Measurements from ENCODE around the gene PHLPP1.

PHLPP1 gene

DNA sequence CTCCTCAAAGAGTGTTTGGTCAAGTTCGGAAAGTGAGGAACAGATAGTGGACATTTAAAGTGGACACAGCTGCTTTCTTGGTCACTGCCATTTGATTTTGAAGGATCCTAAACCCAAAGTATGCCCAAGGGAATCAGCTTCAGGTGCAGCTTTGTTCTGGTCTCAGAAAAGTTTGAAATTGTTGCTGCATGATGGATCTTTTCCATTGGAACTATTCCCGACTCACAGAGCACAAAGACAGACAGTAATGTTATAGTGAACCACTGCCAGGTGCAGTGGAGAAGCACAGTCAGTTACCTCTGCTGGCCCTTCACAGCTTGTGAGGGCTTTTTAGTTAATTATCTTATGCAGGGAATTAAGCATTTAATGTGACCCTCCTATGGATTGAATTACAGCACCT, 301.7 kb downstream of the PHLPP1 start:
- TF ChIP-seq, protein P1, sequence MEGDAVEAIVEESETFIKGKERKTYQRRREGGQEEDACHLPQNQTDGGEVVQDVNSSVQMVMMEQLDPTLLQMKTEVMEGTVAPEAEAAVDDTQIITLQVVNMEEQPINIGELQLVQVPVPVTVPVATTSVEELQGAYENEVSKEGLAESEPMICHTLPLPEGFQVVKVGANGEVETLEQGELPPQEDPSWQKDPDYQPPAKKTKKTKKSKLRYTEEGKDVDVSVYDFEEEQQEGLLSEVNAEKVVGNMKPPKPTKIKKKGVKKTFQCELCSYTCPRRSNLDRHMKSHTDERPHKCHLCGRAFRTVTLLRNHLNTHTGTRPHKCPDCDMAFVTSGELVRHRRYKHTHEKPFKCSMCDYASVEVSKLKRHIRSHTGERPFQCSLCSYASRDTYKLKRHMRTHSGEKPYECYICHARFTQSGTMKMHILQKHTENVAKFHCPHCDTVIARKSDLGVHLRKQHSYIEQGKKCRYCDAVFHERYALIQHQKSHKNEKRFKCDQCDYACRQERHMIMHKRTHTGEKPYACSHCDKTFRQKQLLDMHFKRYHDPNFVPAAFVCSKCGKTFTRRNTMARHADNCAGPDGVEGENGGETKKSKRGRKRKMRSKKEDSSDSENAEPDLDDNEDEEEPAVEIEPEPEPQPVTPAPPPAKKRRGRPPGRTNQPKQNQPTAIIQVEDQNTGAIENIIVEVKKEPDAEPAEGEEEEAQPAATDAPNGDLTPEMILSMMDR (IDR thresholded peaks at IDR 0.05) = no peak

DNA sequence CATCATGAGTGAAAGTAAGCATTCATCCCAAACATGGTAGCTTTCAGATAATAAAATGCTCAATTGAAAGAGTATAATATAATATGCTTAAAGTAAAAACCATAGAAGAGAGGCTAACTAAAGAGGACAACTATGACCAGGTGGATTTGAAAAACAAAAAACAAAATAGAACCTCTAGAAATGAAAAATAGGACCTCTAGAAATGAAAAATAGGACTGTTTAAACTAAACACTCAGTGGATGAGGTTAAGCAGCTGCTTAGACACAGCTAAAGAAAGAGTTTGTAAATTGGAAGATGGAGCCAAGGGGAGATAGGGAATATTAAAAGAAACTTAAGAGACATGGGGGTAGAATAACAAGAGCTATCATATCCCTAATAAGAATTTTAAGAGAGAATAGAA, 302.6 kb downstream of the PHLPP1 start:
- TF ChIP-seq, protein P1 (IDR thresholded peaks at IDR 0.05) = no peak

DNA sequence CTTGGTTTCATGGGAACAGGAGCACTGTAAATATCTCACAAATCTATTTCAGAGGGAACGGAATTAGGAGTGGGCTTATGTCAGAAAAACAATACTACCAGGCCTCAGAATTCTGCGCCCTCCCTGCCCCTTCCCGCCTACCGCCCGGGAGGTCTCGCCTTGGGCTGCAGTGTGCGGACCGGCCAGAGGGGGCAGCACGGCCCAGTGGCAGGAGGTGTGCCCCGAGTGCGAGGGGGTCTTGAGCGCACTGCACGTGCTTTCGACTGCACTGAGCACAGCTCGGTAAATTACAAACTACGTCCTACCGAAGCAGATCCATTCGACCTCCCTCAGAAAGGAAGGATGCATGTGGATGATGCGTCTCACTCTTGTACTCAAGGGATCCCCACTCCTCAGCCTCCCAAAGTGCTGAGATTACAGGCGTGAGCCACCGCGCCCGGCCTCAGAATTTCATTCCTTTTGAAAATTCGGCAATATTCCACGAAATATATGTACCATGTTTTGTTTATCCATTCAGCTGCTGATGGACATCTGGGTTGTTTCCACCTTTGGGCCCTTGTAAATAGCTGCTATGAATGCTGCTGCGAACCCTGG, 307.2 kb downstream of the PHLPP1 start:
- TF ChIP-seq, protein P1 (IDR thresholded peaks at IDR 0.05) = peak; percentile 54

DNA sequence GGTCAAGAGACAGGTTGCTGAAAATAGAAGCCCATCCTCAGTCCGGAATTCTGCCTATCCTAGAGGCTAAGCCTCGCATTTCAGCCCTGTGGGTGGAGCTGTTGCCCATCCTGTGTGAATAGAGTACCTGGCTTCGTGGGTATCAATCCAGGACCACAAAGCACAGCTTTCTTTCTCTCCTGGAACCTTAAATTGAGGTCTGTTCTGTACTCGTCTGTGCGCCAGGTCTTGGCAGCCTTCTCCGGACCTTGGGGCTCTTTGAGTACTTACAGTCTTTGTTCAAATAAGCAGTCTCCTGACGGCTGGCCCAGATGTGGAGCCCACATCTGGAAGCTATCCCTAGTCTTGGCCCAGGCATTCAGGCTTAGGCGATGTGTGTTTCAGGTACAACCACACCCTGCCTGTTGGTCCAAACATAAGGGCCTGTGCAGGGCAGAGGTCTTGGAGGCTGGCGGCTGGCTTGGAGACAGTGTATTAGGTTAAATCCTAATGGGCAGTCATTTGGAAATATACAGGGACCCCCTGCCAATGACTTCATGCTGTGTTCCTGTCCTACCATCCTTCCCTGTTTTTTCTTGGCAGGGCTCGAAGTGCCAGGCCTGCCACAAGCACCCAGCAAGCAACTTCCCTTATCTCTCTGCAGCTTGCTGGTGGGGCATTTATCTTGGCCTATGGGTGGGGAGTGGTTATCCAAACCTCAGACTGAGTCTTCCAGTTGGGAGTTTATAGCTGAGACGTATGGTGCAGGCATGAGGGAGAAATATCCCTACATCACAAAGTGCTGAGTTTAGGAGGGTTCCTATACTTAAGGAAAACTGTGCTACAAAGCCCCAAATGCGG, 310.1 kb downstream of the PHLPP1 start:
- TF ChIP-seq, protein P1 (IDR thresholded peaks at IDR 0.05) = peak; percentile 37; the same call in 1 of the 2 replicates

DNA sequence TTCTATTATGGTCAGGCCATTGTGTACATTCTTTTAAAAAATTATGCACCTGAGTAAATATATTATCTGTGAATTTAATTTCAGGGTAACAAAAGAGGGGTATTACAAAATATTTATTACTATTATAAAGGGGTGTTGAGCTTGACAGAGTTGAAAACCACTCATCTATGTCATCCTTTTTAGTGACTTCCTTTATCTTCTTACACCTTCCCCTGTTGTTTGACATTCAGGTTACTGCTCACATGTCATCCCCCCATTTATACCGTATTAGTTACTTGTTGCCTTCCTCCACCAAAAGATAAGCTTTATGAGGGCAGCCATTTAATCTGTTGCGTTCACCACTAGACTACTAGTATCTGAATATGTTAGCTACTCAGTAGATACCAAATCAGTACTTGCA, 313.0 kb downstream of the PHLPP1 start:
- TF ChIP-seq, protein P1 (IDR thresholded peaks at IDR 0.05) = no peak

All from LNCAP (cell line).